ENCODE results near the gene RAB4A. TPM values are rescaled to one million over a fixed set of nuclear protein-coding genes. Genes with fewer than 3 reads are reported as not detected.
"Not testable (repeated sequence)": the region's sequence is repeated elsewhere in the genome, so short reads cannot be mapped to it uniquely, and the experiment has no call there.

RAB4A gene
- total RNA-seq, 6 donors from 2014 or later: 16.8 to 68.6 (median 42.4) TPM

DNA sequence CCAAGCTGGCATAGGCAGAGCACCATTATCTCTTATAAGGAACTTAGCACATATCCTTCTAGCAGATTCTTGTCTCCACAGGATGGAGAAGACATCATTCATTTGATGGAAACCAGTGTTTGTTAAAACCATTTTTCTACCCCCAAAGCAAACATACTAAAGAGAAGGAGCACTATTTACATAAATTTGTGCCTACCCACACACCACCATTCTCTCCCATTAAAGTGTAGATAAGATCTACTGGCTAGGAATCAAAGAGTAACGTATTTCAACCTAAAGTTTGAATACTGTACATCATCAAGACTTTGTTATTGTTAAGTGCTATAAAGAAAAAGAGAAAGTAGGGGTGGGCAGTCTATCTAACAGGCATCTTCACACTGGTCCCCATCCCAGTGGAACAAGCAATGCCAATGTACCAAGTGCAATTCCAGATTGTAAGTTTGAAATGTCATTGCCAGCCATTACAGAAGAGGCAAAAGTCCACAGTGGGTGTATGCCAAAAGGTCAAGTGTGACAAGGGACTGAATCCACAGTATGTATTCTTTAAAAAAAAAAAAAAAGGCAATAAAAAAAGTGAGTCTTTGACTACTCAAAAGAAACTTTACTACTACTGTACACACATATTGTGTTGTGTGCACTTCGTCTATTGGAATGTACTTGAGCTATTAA, 53.1 kb downstream of the RAB4A start:
- no peak for ATAC-seq (ENCODE audit: low FRiP score in 2 of 2)

DNA sequence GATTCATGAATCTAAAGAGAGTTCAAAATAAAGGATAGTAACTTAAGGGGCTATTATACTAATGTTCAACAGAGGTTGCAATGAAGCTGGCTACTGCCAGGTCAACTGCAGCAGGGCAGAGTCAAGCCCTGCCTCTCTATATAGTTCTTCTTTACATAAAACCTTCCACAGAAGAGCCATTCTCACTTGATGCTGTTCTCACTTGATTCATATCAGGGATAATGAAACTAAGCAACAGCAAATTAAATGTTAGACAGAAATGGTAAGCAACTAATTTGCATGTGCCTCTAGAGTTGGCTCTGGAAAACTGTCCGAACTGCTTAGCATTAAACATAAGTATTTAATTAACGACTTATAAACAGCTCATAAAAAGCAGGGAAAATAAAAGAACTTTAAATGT, 54.5 kb downstream of the RAB4A start:
- H3K27ac ChIP-seq: peak overlapping the region in 3 of 4 donors; percentile 28 to 49 (median 34)
- peaks cover 0 to 23% (median 4%) of the 10 kb centered on the region in 4 donors for H3K36me3 ChIP-seq
- WGBS, 2 donors: 61 to 64% methylated on average over 2 of the region's 2 CpGs
- TF ChIP-seq EP300 (IDR thresholded peaks at IDR 0.05): no peak
- TF ChIP-seq, protein P1, sequence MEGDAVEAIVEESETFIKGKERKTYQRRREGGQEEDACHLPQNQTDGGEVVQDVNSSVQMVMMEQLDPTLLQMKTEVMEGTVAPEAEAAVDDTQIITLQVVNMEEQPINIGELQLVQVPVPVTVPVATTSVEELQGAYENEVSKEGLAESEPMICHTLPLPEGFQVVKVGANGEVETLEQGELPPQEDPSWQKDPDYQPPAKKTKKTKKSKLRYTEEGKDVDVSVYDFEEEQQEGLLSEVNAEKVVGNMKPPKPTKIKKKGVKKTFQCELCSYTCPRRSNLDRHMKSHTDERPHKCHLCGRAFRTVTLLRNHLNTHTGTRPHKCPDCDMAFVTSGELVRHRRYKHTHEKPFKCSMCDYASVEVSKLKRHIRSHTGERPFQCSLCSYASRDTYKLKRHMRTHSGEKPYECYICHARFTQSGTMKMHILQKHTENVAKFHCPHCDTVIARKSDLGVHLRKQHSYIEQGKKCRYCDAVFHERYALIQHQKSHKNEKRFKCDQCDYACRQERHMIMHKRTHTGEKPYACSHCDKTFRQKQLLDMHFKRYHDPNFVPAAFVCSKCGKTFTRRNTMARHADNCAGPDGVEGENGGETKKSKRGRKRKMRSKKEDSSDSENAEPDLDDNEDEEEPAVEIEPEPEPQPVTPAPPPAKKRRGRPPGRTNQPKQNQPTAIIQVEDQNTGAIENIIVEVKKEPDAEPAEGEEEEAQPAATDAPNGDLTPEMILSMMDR (IDR thresholded peaks at IDR 0.05): no peak
- no peak for TF ChIP-seq POLR2A (IDR thresholded peaks at IDR 0.05)
- no peak for TF ChIP-seq POLR2AphosphoS5 (IDR thresholded peaks at IDR 0.05)
- H3K4me1 ChIP-seq: peaks cover 0 to 4% (median 4%) of the 10 kb centered on the region in 4 donors
- H3K4me3 ChIP-seq: peak overlapping the region in 2 of 4 donors; percentile 6 to 15
- no peaks in the 10 kb centered on the region for H3K9me3 ChIP-seq
- H3K27me3 ChIP-seq: no peaks in the 10 kb centered on the region
- no peak for DNase-seq
- ATAC-seq (ENCODE audit: low FRiP score in 2 of 2): no peak

More for the DNA sequence above, 53.1 kb downstream of the RAB4A start:
- Histone ChIP-seq H3K27me3 (no peaks in the 10 kb centered on the region), H3K9me3 (no peaks in the 10 kb centered on the region), H3K27ac (no peak overlapping the region), H3K4me3 (no peak overlapping the region), H3K4me1 (peaks cover 0 to 4% (median 4%) of the 10 kb centered on the region in 4 donors), H3K36me3 (peaks cover 0 to 30% (median 9%) of the 10 kb centered on the region in 4 donors)
- WGBS, 2 donors: 92 to 93% methylated on average over 2 of the region's 2 CpGs
- no peak for DNase-seq
- TF ChIP-seq POLR2A (IDR thresholded peaks at IDR 0.05) (no peak), POLR2AphosphoS5 (IDR thresholded peaks at IDR 0.05) (no peak), EP300 (IDR thresholded peaks at IDR 0.05) (no peak)
- TF ChIP-seq, protein P1 (IDR thresholded peaks at IDR 0.05): no peak

DNA sequence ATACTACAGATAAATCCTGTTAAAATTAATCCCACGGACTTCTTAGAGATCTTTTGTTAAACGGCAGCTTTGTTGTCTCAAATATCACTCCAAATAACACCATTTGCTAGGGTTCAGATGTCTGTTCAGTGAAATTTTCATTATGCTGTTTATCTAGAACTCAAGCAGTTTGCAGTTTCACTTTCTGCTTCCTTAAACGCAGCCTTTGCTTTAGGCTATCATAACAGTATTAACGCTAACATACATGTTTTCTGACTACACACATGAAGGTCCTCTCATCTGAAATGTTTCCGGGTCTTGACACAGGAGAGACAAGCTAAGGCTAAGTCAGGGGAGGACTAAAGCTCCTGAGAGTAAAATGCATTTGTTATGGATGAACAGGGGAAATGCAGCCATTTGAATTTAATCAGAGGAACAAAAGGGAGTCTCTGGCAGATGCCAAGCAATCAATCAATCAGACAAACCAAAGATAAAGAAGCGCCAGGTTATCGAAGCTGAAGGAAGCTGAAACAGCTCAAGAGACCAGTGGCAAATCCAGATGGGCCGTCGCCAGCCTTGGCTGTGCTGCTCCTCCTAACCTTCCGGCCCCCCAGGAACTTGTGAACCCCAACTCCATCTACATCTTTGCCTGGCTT, 55.1 kb downstream of the RAB4A start:
- peak overlapping the region in 2 of 4 donors; percentile 6 to 15 for H3K4me3 ChIP-seq
- TF ChIP-seq POLR2A (IDR thresholded peaks at IDR 0.05) (no peak), POLR2AphosphoS5 (IDR thresholded peaks at IDR 0.05) (no peak), EP300 (IDR thresholded peaks at IDR 0.05) (no peak)
- TF ChIP-seq, protein P1 (IDR thresholded peaks at IDR 0.05): no peak
- peaks cover 0 to 4% (median 4%) of the 10 kb centered on the region in 4 donors for H3K4me1 ChIP-seq
- H3K27me3 ChIP-seq: no peaks in the 10 kb centered on the region
- H3K9me3 ChIP-seq: no peaks in the 10 kb centered on the region
- H3K27ac ChIP-seq: peak overlapping the region in 3 of 4 donors; percentile 28 to 49 (median 34)
- ATAC-seq (ENCODE audit: low FRiP score in 2 of 2): no peak
- 43 to 58% methylated on average over 10 of the region's 10 CpGs for WGBS, 2 donors
- peaks cover 0 to 23% (median 4%) of the 10 kb centered on the region in 4 donors for H3K36me3 ChIP-seq
- DNase-seq: no peak

DNA sequence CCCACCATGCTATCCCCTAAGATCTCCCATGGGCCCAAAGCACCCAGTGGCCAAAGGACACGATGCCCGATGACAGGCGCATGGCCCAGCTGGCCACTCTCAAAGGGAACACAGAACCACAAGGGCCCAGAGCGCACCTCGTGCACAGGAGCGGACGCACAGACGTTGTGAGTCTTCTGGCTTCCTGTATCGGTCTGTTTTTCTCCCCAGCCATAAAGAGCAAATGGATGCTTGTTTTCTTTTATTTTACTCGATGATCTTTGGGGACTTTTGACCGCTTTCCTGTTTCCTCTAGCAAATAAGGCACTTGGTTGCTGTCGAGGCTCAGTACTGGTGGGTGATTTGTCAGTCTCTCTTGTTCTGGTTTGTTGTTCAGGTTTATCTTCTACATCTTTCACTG, 55.7 kb downstream of the RAB4A start:
- peak in 1 of 2 donors; percentile 31 for DNase-seq
- Histone ChIP-seq H3K36me3 (peaks cover 0 to 23% (median 4%) of the 10 kb centered on the region in 4 donors), H3K27me3 (no peaks in the 10 kb centered on the region), H3K9me3 (no peaks in the 10 kb centered on the region), H3K4me1 (peaks cover 0 to 4% (median 4%) of the 10 kb centered on the region in 4 donors), H3K27ac (peak overlapping the region in 1 of 4 donors; percentile 28), H3K4me3 (no peak overlapping the region)
- ATAC-seq (ENCODE audit: low FRiP score in 2 of 2): no peak
- TF ChIP-seq, protein P1 (IDR thresholded peaks at IDR 0.05): no peak
- TF ChIP-seq POLR2A (IDR thresholded peaks at IDR 0.05) (no peak), POLR2AphosphoS5 (IDR thresholded peaks at IDR 0.05) (no peak), EP300 (IDR thresholded peaks at IDR 0.05) (no peak)
- 94% methylated on average over 12 of the region's 12 CpGs for WGBS, 2 donors

DNA sequence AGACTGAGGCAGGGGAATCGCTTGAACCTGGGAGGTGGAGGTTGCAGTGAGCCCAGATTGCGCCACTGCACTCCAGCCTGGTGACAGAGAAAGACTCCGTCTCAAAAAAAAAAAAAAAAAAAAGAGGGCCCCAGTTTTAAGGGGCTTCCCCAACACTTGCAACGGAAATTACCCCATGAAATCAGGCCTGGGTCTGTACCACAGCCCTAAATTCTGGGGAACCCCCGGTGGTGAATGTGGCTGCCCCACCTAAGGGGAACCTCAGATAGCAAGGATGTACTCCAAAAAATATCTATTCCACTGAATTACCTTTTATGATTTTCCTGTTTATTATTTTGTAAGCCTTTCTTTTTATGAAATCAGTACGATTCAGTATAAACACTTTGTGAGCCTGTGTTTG, 56.9 kb downstream of the RAB4A start:
- peaks cover 0 to 23% (median 4%) of the 10 kb centered on the region in 4 donors for H3K36me3 ChIP-seq
- H3K27ac ChIP-seq; H3K4me3 ChIP-seq; H3K4me1 ChIP-seq; H3K27me3 ChIP-seq; ATAC-seq (ENCODE audit: low FRiP score in 2 of 2); H3K9me3 ChIP-seq; DNase-seq: not testable (repeated sequence)
- 81 to 96% methylated on average over 6 of the region's 6 CpGs for WGBS, 2 donors

Measured in upper lobe of left lung (tissue), 6 donors.